ENCODE results near the gene TMEM263. TPM values are rescaled to one million over a fixed set of nuclear protein-coding genes. Genes with fewer than 3 reads are reported as not detected.
A peak's percentile ranks its signal among the peaks of the same experiment; 100 is the strongest.

TMEM263 gene
- total and polyA plus RNA-seq, 12 donors = 12.1 to 64.7 (median 45.4) TPM

DNA sequence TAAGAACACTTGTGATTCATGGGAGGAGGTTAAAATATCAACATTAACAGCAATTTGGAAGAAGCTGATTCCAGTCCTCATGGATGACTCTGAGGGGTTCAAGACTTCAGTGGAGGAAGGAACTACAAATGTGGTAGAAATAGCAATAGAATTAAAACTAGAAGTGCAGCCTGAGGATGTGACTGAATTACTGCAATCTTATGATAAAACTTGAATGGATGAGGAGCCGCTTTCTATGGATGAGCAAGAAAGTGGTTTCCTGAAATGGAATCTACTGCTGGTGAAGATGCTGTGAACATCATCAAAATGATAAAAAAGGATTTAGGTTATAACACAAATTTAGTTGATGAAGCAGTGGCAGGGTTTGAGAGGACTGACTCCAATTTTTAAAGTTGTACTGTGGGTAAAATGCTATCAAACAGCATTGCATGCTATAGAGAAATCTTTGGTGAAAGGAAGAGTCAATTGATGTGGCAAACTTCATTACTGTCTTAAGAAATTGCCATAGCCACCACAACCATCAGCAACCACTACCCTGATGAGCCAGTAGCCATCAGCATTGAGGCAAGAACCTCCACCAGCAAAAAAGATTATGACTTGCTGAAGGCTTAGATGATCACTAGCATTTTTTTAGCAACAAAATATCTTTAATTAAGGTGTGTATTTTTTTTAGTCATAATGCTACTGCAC lies 57.2 kb downstream of the TMEM263 start:
- TF ChIP-seq, protein P1, sequence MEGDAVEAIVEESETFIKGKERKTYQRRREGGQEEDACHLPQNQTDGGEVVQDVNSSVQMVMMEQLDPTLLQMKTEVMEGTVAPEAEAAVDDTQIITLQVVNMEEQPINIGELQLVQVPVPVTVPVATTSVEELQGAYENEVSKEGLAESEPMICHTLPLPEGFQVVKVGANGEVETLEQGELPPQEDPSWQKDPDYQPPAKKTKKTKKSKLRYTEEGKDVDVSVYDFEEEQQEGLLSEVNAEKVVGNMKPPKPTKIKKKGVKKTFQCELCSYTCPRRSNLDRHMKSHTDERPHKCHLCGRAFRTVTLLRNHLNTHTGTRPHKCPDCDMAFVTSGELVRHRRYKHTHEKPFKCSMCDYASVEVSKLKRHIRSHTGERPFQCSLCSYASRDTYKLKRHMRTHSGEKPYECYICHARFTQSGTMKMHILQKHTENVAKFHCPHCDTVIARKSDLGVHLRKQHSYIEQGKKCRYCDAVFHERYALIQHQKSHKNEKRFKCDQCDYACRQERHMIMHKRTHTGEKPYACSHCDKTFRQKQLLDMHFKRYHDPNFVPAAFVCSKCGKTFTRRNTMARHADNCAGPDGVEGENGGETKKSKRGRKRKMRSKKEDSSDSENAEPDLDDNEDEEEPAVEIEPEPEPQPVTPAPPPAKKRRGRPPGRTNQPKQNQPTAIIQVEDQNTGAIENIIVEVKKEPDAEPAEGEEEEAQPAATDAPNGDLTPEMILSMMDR (IDR thresholded peaks at IDR 0.05) = no peak
- TF ChIP-seq POLR2A (IDR thresholded peaks at IDR 0.05) = no peak
- Histone ChIP-seq H3K4me1 (replicated peaks in 1 of 2) (peaks cover 0 to 6% of the 10 kb centered on the region in 2 donors), H3K36me3 (replicated peaks in 1 of 2) (no peaks in the 10 kb centered on the region), H3K27ac (no peak overlapping the region), H3K4me3 (no peak overlapping the region), H3K27me3 (no peaks in the 10 kb centered on the region), H3K9me3 (replicated peaks in 1 of 3) (no peaks in the 10 kb centered on the region)
- no peak for DNase-seq
- intact Hi-C loops (cut with DNase I) = no loop called here
- 94 to 100% (median 99%) methylated on average over 1 of the region's 1 CpG for WGBS, 4 donors

DNA sequence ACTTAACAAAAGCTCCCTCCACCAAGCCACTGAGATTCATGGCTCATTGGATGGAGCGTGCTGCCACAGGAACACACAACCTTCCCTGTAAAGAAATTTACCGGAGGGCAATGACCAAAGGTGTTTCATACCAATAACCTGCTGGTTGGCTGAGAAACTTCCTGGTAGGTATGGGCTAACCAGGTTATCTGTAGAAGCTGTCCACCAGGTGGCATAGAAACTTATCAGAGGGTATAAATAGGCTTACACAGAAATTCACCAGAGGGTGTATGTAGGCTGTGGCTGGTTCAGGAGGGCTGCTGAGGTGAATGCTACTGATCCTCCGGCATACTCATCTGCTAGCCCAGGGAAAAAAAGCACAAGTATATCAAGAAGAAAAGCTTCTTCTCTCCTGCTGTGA lies 58.3 kb downstream of the TMEM263 start:
- Histone ChIP-seq H3K27me3 (no peaks in the 10 kb centered on the region), H3K27ac (no peak overlapping the region), H3K36me3 (replicated peaks in 1 of 2) (no peaks in the 10 kb centered on the region), H3K4me1 (replicated peaks in 1 of 2) (peaks cover 0 to 6% of the 10 kb centered on the region in 2 donors), H3K9me3 (replicated peaks in 1 of 3) (no peaks in the 10 kb centered on the region), H3K4me3 (no peak overlapping the region)
- intact Hi-C loops (cut with DNase I) = no loop called here
- TF ChIP-seq, protein P1 (IDR thresholded peaks at IDR 0.05) = no peak
- TF ChIP-seq POLR2A (IDR thresholded peaks at IDR 0.05) = no peak
- WGBS, 4 donors = 67 to 86% (median 81%) methylated on average over 3 of the region's 3 CpGs
- no peak for DNase-seq

DNA sequence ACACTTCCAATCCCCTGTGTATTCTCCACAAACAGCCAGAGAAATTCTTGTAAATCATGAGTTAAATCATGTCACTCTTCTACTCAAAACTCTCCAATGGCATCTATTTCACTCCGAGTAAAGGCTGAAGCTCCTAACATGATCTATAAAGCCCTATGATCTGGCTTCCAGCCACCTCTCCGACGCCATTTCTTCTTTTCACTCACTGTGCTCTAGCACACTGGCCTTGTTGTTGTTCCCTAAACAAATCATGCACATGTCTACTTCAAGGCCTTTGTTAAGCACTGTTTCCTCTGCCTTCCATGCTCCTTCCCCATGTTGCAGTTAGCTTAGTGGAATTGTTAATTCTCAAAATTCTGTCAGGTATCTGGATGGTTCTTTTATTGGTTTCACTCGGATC lies 61.3 kb downstream of the TMEM263 start:
- Histone ChIP-seq H3K27ac (no peak overlapping the region), H3K4me3 (no peak overlapping the region), H3K27me3 (no peaks in the 10 kb centered on the region), H3K36me3 (replicated peaks in 1 of 2) (no peaks in the 10 kb centered on the region), H3K9me3 (replicated peaks in 1 of 3) (no peaks in the 10 kb centered on the region), H3K4me1 (replicated peaks in 1 of 2) (peaks cover 0 to 6% of the 10 kb centered on the region in 2 donors)
- intact Hi-C loops (cut with DNase I) = no loop called here
- WGBS, 4 donors = 52 to 61% (median 56%) methylated on average over 4 of the region's 4 CpGs
- TF ChIP-seq, protein P1 (IDR thresholded peaks at IDR 0.05) = no peak
- DNase-seq = peak in 6 of 7 donors; percentile 26 to 63 (median 32)

DNA sequence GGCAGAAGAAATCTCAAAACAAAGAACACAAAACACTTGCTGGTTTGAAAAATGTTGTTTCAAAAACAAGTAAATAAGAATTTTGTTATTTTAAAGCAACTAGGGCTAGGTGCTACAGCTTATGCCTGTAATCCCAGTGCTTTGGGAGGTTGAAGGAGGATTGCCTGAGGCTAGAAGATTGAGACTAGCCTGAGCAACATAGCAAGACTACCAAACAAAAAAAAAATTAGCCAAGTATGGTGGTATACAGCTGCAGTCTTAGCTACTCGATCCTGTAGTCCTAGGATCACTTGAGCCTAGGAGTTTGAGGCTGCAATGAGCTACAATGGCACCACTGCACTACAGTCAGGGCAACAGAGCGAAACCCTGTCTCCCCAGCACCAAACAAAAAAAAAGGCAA lies 63.8 kb downstream of the TMEM263 start:
- intact Hi-C loops (cut with DNase I) = no loop called here
- no peaks in the 10 kb centered on the region for H3K27me3 ChIP-seq
- WGBS, 4 donors = 92 to 97% (median 93%) methylated on average over 2 of the region's 2 CpGs
- no peak overlapping the region for H3K4me3 ChIP-seq
- no peaks in the 10 kb centered on the region for H3K36me3 ChIP-seq (replicated peaks in 1 of 2)
- no peak overlapping the region for H3K27ac ChIP-seq
- TF ChIP-seq POLR2A (IDR thresholded peaks at IDR 0.05) = no peak
- TF ChIP-seq, protein P1 (IDR thresholded peaks at IDR 0.05) = no peak
- DNase-seq = no peak
- peaks cover 0 to 6% of the 10 kb centered on the region in 2 donors for H3K4me1 ChIP-seq (replicated peaks in 1 of 2)
- no peaks in the 10 kb centered on the region for H3K9me3 ChIP-seq (replicated peaks in 1 of 3)

Other genes with a start within 250 kb of the TMEM263 start
- gene RIC8B, start 181.2 kb upstream of the TMEM263 start, total RNA-seq = 10 to 100 TPM in 8 of 9 donors, 1 to 10 TPM in 1; 8.2 to 29.3 (median 15.3) TPM
- gene RIC8B, start 181.2 kb upstream of the TMEM263 start, polyA plus RNA-seq = 10 to 100 TPM in 1 of 3 donors, 1 to 10 TPM in 2; 5.1 to 21.6 (median 5.4) TPM
- gene MTERF2, start 31.2 kb downstream of the TMEM263 start, total RNA-seq = 10 to 100 TPM; 10.2 to 55.1 (median 27.7) TPM
- 10 to 100 TPM; 27.8 to 85.0 (median 38.3) TPM for gene MTERF2, start 31.2 kb downstream of the TMEM263 start, polyA plus RNA-seq
- 10 to 100 TPM in 7 of 9 donors, 1 to 10 TPM in 2; 8.2 to 51.5 (median 14.8) TPM for gene CRY1, start 137.6 kb downstream of the TMEM263 start, total RNA-seq
- gene CRY1, start 137.6 kb downstream of the TMEM263 start, polyA plus RNA-seq = 1 to 10 TPM; 4.7 to 9.3 (median 5.2) TPM